ENCODE measurements around the gene SPTLC2. TPM values are rescaled to one million over a fixed set of nuclear protein-coding genes. Genes with fewer than 3 reads are reported as not detected.

Gene SPTLC2
- total RNA-seq, 1 donor from 2014 or later = 60.3 TPM

GRCh38 chr14:77623201-77623600, 6.8 kb upstream of the SPTLC2 start:
- DNase-seq (ENCODE audit: extremely low read depth, low read depth, low spot score) = no peak

GRCh38 chr14:77622366-77622961, 6.0 kb upstream of the SPTLC2 start:
- DNase-seq (ENCODE audit: extremely low read depth, low read depth, low spot score) = no peak

- no peak for DNase-seq (ENCODE audit: extremely low read depth, low read depth, low spot score)
Observed at GRCh38 chr14:77620222-77620870, 3.9 kb upstream of the SPTLC2 start.

GRCh38 chr14:77618381-77618970, 2.0 kb upstream of the SPTLC2 start:
- no peak for DNase-seq (ENCODE audit: extremely low read depth, low read depth, low spot score)

GRCh38 chr14:77616133-77616453, 344 bp downstream of the SPTLC2 start:
- DNase-seq (ENCODE audit: extremely low read depth, low read depth, low spot score) = no peak

- no peak for DNase-seq (ENCODE audit: extremely low read depth, low read depth, low spot score)
Observed at GRCh38 chr14:77615361-77616132, 890 bp downstream of the SPTLC2 start.

- no peak for DNase-seq (ENCODE audit: extremely low read depth, low read depth, low spot score)
Observed at GRCh38 chr14:77613201-77613600, 3.2 kb downstream of the SPTLC2 start.

GRCh38 chr14:77612011-77612620, 4.3 kb downstream of the SPTLC2 start:
- no peak for DNase-seq (ENCODE audit: extremely low read depth, low read depth, low spot score)

- no peak for DNase-seq (ENCODE audit: extremely low read depth, low read depth, low spot score)
Observed at GRCh38 chr14:77610553-77610952, 5.9 kb downstream of the SPTLC2 start.

GRCh38 chr14:77609922-77610321, 6.5 kb downstream of the SPTLC2 start:
- no peak for DNase-seq (ENCODE audit: extremely low read depth, low read depth, low spot score)

GRCh38 chr14:77607741-77608302, 8.6 kb downstream of the SPTLC2 start:
- peak; percentile 79 for DNase-seq (ENCODE audit: extremely low read depth, low read depth, low spot score)

- no peak for DNase-seq (ENCODE audit: extremely low read depth, low read depth, low spot score)
Observed at GRCh38 chr14:77605392-77605972, 11.0 kb downstream of the SPTLC2 start.

GRCh38 chr14:77603654-77604255, 12.7 kb downstream of the SPTLC2 start:
- no peak for DNase-seq (ENCODE audit: extremely low read depth, low read depth, low spot score)

- DNase-seq (ENCODE audit: extremely low read depth, low read depth, low spot score) = no peak
Observed at GRCh38 chr14:77603031-77603430, 13.4 kb downstream of the SPTLC2 start.

- DNase-seq (ENCODE audit: extremely low read depth, low read depth, low spot score) = no peak
Observed at GRCh38 chr14:77601846-77602619, 14.4 kb downstream of the SPTLC2 start.

GRCh38 chr14:77599889-77600288, 16.5 kb downstream of the SPTLC2 start:
- DNase-seq (ENCODE audit: extremely low read depth, low read depth, low spot score) = no peak

- DNase-seq (ENCODE audit: extremely low read depth, low read depth, low spot score) = no peak
Observed at GRCh38 chr14:77598366-77599070, 17.9 kb downstream of the SPTLC2 start.

GRCh38 chr14:77593501-77593961, 22.9 kb downstream of the SPTLC2 start:
- DNase-seq (ENCODE audit: extremely low read depth, low read depth, low spot score) = no peak

Measured in glomerular endothelial cell (primary cell).